Muscle of leg (tissue), 11 donors: Measurements from ENCODE around the gene NOL9. TPM values are rescaled to one million over a fixed set of nuclear protein-coding genes. Genes with fewer than 3 reads are reported as not detected.

Experiments used
- DNase-seq: peaks from one replicate; pipeline ENCODE4 v3.0.0; 2013
- H3K27ac ChIP-seq: one replicate; pipeline ENCODE4 v1.5.1; 2013; ENCODE audit warnings: mild to moderate bottlenecking, low read length, control low read depth
- H3K27me3 ChIP-seq: one replicate; pipeline ENCODE4 v1.6.1; 2013; ENCODE audit warnings: low read length; ENCODE audit not compliant: control insufficient read depth, insufficient read depth
- H3K36me3 ChIP-seq: one replicate; pipeline ENCODE4 v1.6.1; 2013; ENCODE audit warnings: low read length; ENCODE audit not compliant: control insufficient read depth, insufficient read depth
- H3K4me1 ChIP-seq: one replicate; pipeline ENCODE4 v1.6.1; 2013; ENCODE audit warnings: low read length; ENCODE audit not compliant: control insufficient read depth, insufficient read depth
- H3K4me3 ChIP-seq: one replicate; pipeline ENCODE4 v1.5.1; 2013; ENCODE audit warnings: low read length, control low read depth
- H3K9me3 ChIP-seq: replicated peaks from 2 replicates; pipeline ENCODE4 v1.6.1; 2013; ENCODE audit warnings: low read depth, low read length; ENCODE audit not compliant: control insufficient read depth
- WGBS: methylation state at CpG from one replicate; pipeline ENCODE4 v1.1.5; 2013; ENCODE audit warnings: missing lambda C conversion rate; ENCODE audit not compliant: insufficient coverage; 5-methylcytosine and 5-hydroxymethylcytosine counted together
- polyA plus RNA-seq, 8 donors: library from polyadenylated mRNA; unstranded; fragments of 120-200 nt; gene quantifications; one replicate each; pipeline versions ENCODE4 v1.2.1 to v1.2.3, GENCODE V29; 2013; ENCODE audit warnings: inconsistent platforms in 1 of 8, low replicate concordance in 1 of 8; ENCODE audit not compliant: insufficient read length in 8 of 8, insufficient read depth in 1 of 8
- total RNA-seq: library from RNA; stranded (reverse); fragments of 120-200 nt; gene quantifications from one replicate; pipeline ENCODE4 v1.2.4, GENCODE V29; 2013

Gene NOL9
- total and polyA plus RNA-seq, 9 donors = 10.0 to 19.1 (median 13.9) TPM

DNA sequence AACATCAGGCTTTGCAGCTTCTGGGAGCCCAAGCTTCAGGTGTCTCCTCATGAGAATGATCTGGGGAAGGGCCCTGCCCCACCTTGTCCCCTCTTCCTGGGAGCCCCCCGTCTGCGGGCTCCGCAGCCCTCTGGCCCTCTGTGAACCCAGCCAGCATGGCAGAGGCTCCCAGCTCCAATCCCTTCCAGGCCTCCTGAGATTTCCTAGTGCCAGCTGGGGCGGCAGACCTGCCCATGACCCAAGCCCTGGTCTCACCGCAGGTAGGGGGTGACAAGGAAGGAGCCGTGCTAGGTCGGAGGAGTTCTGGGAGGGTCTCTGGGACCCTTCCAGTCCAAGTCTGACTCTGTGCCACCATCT, 70.6 kb downstream of the NOL9 start:
- 85% methylated on average over 5 of the region's 7 CpGs for WGBS
- H3K36me3 ChIP-seq = no peaks in the 10 kb centered on the region
- H3K27ac ChIP-seq = no peak overlapping the region
- no peak for DNase-seq
- H3K4me3 ChIP-seq = no peak overlapping the region
- peaks cover 23% of the 10 kb centered on the region for H3K4me1 ChIP-seq
- H3K27me3 ChIP-seq = peaks cover 32% of the 10 kb centered on the region
- H3K9me3 ChIP-seq = no peaks in the 10 kb centered on the region

- Histone ChIP-seq H3K36me3 (no peaks in the 10 kb centered on the region), H3K4me1 (peaks cover 23% of the 10 kb centered on the region), H3K27ac (no peak overlapping the region), H3K27me3 (peaks cover 32% of the 10 kb centered on the region), H3K9me3 (no peaks in the 10 kb centered on the region), H3K4me3 (no peak overlapping the region)
- WGBS = 82% methylated on average over 10 of the region's 14 CpGs
- DNase-seq = no peak
Measured at GRCh38 chr1:6483017-6483760, 71.1 kb downstream of the NOL9 start.

DNA sequence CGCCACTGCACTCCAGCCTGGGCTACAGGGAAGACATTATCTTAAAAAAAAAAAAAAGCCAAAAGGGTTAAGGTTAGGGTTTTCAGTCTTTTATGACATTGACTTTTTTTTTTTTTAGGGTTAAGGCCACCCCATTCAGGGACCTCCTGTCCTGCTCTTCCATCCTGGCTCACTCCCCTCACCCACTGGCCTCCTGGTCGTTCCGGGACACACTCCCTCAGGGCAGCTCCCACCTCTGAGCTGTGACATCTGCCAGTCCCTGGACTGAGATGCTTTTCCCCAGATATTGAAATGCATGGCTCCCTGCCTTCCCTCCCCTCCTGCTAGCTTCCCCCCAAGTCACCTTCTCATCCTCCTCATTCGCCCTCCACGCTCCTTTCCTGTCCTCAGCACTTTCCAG, 72.5 kb downstream of the NOL9 start:
- DNase-seq = no peak
- Histone ChIP-seq H3K4me3 (no peak overlapping the region), H3K27me3 (peaks cover 31% of the 10 kb centered on the region), H3K4me1 (peaks cover 23% of the 10 kb centered on the region), H3K27ac (no peak overlapping the region), H3K9me3 (no peaks in the 10 kb centered on the region), H3K36me3 (no peaks in the 10 kb centered on the region)
- WGBS = 81% methylated on average over 4 of the region's 5 CpGs

DNA sequence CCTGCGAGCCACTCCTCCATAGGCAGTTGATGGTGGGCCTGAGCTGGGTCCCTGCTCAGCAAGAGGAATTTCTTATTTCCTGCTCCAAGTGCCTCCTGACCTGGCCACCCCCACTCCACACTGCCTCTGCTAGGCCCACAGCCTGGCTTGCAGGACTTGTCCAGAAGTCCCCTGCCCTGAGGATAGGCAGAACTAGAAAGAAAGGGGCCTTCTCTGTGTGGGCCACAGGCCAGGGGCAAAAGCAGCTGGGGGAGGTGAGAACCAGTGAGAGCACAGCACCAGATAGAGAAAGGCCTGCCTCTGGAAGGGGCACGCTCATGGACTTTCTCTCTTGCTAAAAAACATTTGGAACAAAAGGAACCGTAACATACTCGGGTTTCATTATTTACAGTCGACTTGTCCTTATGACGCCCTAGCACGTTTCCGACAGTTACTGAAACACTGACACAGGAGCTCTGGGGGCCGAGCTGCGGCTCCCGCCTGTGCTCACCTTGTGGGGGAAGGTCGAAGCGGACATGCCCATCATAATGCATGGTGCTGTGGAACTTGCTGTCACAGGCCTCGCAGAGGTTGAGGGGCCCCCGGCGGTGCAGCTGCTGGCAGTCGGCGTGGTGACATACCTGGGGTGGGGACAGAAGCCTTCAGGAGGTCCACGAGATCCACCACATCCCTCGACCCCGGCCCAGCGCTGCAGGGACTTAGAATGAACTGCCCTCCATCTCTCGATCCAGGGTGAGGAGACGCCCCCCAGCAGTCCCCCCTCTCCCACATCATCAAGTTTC, 77.1 kb downstream of the NOL9 start:
- DNase-seq = no peak
- H3K27me3 ChIP-seq = no peaks in the 10 kb centered on the region
- H3K36me3 ChIP-seq = peaks cover 14% of the 10 kb centered on the region
- H3K9me3 ChIP-seq = no peaks in the 10 kb centered on the region
- 59% methylated on average over 24 of the region's 24 CpGs for WGBS
- H3K4me3 ChIP-seq = no peak overlapping the region
- H3K4me1 ChIP-seq = no peaks in the 10 kb centered on the region
- no peak overlapping the region for H3K27ac ChIP-seq

GRCh38 chr1:6476483-6476882, 77.8 kb downstream of the NOL9 start:
- Histone ChIP-seq H3K4me3 (no peak overlapping the region), H3K27me3 (no peaks in the 10 kb centered on the region), H3K4me1 (no peaks in the 10 kb centered on the region), H3K27ac (no peak overlapping the region), H3K9me3 (no peaks in the 10 kb centered on the region), H3K36me3 (peaks cover 18% of the 10 kb centered on the region)
- WGBS = 81% methylated on average over 5 of the region's 5 CpGs
- no peak for DNase-seq

DNA sequence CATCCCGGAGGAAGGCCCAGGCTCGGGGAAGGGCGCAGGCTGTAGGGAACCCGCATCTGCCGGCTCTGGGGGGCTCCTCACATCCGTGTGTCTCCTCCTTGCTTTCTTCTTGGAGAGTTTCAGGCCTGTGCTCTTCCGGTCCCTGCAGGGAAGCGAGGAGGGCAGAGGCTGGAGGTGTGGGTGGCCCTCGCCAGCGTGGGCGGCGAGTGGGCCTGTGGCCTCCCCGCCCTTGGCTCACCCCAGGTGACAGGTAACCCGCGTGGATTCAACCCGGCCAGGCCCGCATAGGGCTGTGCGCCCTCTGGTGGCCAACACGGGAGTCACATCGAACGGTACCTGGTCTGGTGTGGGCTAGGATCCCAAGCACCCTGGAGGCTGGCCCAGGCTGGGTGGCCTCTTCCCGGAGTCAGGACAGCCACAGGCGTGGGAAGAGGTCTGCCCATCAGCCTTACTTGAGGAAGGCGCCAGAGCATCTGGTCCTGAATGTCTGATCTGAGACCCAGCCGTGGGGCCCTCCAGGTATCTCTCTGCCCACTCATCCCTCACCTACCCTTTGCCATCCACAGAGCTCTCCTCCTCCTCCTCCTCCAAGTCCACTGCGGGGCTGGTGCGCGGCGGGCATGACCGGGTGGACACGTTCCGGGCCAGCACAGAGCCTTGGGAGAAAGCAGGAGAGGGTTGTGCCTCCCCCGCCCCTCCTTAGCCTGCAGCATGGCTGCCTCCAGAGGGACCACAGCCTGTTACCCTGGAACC, 78.8 kb downstream of the NOL9 start:
- H3K4me3 ChIP-seq = no peak overlapping the region
- DNase-seq = no peak
- peaks cover 18% of the 10 kb centered on the region for H3K36me3 ChIP-seq
- no peaks in the 10 kb centered on the region for H3K9me3 ChIP-seq
- 20% methylated on average over 25 of the region's 33 CpGs for WGBS
- H3K27me3 ChIP-seq = no peaks in the 10 kb centered on the region
- no peak overlapping the region for H3K27ac ChIP-seq
- H3K4me1 ChIP-seq = no peaks in the 10 kb centered on the region

DNA sequence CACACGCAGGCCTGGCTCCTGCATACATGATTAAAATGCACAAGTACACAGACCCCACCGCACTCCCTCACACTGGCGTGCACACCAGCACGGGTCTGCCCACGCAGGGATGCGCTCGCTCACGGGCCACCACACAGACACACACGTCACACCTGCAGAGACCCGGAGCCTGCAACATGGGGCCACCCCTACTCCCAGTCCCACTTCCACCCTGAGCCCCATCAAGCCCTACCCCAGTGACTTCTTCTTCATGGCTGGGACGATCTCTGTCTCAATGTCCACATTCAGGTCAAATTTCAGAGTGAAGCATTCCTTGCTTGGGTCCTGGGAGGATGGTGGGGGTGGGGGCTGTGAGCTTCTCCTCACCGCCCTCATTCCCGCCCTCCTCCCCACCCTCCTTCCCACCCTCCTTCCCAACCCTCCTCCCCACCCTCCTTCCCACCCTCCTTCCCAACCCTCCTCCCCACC, 79.5 kb downstream of the NOL9 start:
- H3K4me3 ChIP-seq = no peak overlapping the region
- H3K27ac ChIP-seq = no peak overlapping the region
- no peaks in the 10 kb centered on the region for H3K9me3 ChIP-seq
- no peaks in the 10 kb centered on the region for H3K27me3 ChIP-seq
- no peaks in the 10 kb centered on the region for H3K4me1 ChIP-seq
- no peak for DNase-seq
- 73% methylated on average over 9 of the region's 13 CpGs for WGBS
- peaks cover 22% of the 10 kb centered on the region for H3K36me3 ChIP-seq

DNA sequence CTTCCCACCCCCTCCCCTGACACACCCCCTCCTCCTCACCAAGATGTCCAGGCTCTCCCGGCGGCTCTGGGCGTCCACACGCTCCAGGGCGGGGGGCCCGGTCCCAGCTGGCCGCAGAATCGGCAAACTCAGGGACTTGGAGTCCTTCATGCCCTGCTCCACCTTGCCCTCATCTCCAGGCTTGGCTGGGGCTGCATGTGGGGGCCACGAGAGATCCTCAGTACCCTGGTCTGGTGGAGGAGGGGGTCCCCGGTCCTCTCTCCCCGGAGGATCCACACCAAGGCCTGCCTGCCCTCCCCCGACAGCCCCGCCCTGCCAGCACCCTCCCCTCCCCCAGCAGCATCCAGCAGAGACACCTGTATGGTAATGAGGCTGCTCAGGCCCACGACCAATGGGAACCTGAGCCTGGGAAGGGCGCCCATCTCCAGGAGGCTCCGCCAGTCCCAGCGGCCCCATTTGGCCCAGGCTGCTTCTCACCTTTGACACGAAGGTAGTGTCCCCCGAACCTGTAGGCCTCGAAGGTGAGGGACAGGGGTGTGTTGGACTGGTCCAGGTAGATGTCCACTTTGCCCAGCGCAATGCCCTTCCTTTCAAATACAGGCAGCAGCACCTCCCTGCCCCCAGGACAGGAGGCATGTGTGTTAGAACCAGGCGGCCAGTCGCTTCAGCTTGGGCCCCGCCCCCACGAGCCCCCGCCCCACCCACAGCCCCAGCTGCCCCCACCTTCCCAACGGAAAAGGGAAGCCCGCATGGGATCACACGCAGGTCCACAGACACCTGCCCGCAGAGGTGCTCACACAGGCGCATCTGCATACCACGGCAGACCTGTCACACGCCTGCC, 80.1 kb downstream of the NOL9 start:
- Histone ChIP-seq H3K36me3 (peaks cover 25% of the 10 kb centered on the region), H3K4me3 (no peak overlapping the region), H3K4me1 (no peaks in the 10 kb centered on the region), H3K27me3 (no peaks in the 10 kb centered on the region), H3K9me3 (no peaks in the 10 kb centered on the region), H3K27ac (no peak overlapping the region)
- DNase-seq = no peak
- WGBS = 71% methylated on average over 10 of the region's 33 CpGs

GRCh38 chr1:6473156-6473555, 81.2 kb downstream of the NOL9 start:
- Histone ChIP-seq H3K9me3 (no peaks in the 10 kb centered on the region), H3K27me3 (no peaks in the 10 kb centered on the region), H3K27ac (no peak overlapping the region), H3K4me3 (no peak overlapping the region), H3K4me1 (no peaks in the 10 kb centered on the region), H3K36me3 (peaks cover 30% of the 10 kb centered on the region)
- WGBS = 93% methylated on average over 12 of the region's 18 CpGs
- no peak for DNase-seq
